Panc1 (cell line): ENCODE data around the gene PTPRK. TPM values are rescaled to one million over a fixed set of nuclear protein-coding genes. Genes with fewer than 3 reads are reported as not detected.

Source experiments
- ATAC-seq: fragments of 200-7000 bp; cut with Tn5 transposase; 2 replicates; pipeline ENCODE4 v1.9.1; 2020; ENCODE audit warnings: mild to moderate bottlenecking, moderate library complexity
- BruUV-seq: library from RNA; stranded (reverse); fragments of 400-500 nt; replicated peaks from 2 replicates; lab custom pipeline; 2021; lab: Mats Ljungman, UMichigan
- CTCF ChIA-PET: fragments of 300-600 bp; sonication (Branson Sonifier 250); formaldehyde crosslinking; loops from one replicate; lab custom pipeline; 2022; ENCODE audit warnings: antibody characterized with exemption; lab: Charles Lee
- POLR2A ChIA-PET: fragments of 300-600 bp; sonication (Branson Sonifier 250); formaldehyde crosslinking; loops from one replicate; lab custom pipeline; 2022; ENCODE audit warnings: antibody characterized with exemption; lab: Charles Lee
- DNase-seq: peaks from one replicate; pipeline ENCODE4 v3.0.0-alpha.2; 2010; ENCODE audit warnings: low read depth, low spot score
- H3K27ac ChIP-seq: 2 replicates; pipeline ENCODE4 v1.5.1; 2011; ENCODE audit warnings: mild to moderate bottlenecking, low read length, inconsistent platforms
- H3K27me3 ChIP-seq: fragments of 200-500 bp; sonication (Bioruptor generic); 2 replicates; pipeline ENCODE4 v1.6.0; 2014; ENCODE audit warnings: low read length, inconsistent platforms; ENCODE audit not compliant: control insufficient read depth, insufficient read depth
- H3K36me3 ChIP-seq: fragments of 200-500 bp; sonication (Bioruptor generic); 2 replicates; pipeline ENCODE4 v1.5.1; 2014; ENCODE audit warnings: inconsistent platforms, mild to moderate bottlenecking, low read length, moderate library complexity; ENCODE audit not compliant: control insufficient read depth, insufficient read depth
- H3K4me1 ChIP-seq: 2 replicates; pipeline ENCODE4 v1.5.1; 2011; ENCODE audit warnings: inconsistent platforms, mild to moderate bottlenecking, low read length, moderate library complexity; ENCODE audit not compliant: control insufficient read depth, insufficient read depth
- H3K4me3 ChIP-seq, 2 experiments: 2 replicates each; pipeline ENCODE4 v1.5.1; 2011 to 2012; ENCODE audit warnings: low read depth in 2 of 2, low read length in 2 of 2, mild to moderate bottlenecking in 2 of 2, inconsistent platforms in 1 of 2, moderate library complexity in 1 of 2
- H3K9me3 ChIP-seq: fragments of 200-500 bp; sonication (Bioruptor generic); 2 replicates; pipeline ENCODE4 v1.5.1; 2014; ENCODE audit warnings: low read depth, mild to moderate bottlenecking, inconsistent platforms, low read length, moderate library complexity; ENCODE audit not compliant: control insufficient read depth, insufficient read depth
- CTCF ChIP-seq: fragments of 450-650 bp; IDR thresholded peaks from 2 replicates; pipeline ENCODE4 v1.5.1; 2017; ENCODE audit warnings: mild to moderate bottlenecking
- POLR2AphosphoS5 ChIP-seq: IDR thresholded peaks from 2 replicates; pipeline ENCODE4 v1.6.1; 2012; ENCODE audit warnings: mild to moderate bottlenecking, low read depth, low read length, moderate library complexity
- REST ChIP-seq, 2 experiments: IDR thresholded peaks; 2 replicates each; pipeline ENCODE4 v1.6.1; 2011 to 2012; ENCODE audit warnings: low read depth in 2 of 2, control low read depth in 1 of 2, low read length in 1 of 2, mild to moderate bottlenecking in 1 of 2, moderate library complexity in 1 of 2; ENCODE audit not compliant: insufficient read depth in 1 of 2
- SIN3A ChIP-seq: IDR thresholded peaks from 2 replicates; pipeline ENCODE4 v1.6.1; 2012; ENCODE audit warnings: low read depth, mild to moderate bottlenecking, low read length, moderate library complexity, borderline replicate concordance; ENCODE audit not compliant: insufficient read depth
- TCF7L2 ChIP-seq: IDR thresholded peaks from 2 replicates; pipeline ENCODE4 v1.6.1; 2011; ENCODE audit warnings: mild to moderate bottlenecking, low read depth, low read length, inconsistent platforms
- in situ Hi-C: cut with HindIII; loops from 2 replicates; pipeline ENCODE4 v1.10.0; 2016; ENCODE audit warnings: low sequenced_read_pairs, low pct_unique_long_range_greater_than_20kb
- intact Hi-C: fragments of 100-400 bp; cut with micrococcal nuclease; formaldehyde crosslinking; loops from one replicate; pipeline ENCODE4 v1.10.0; 2022; ENCODE audit not compliant: unreplicated experiment
- total RNA-seq: library from RNA; stranded (reverse); gene quantifications from one replicate; pipeline ENCODE4 v1.2.1, GENCODE V29; 2021; ENCODE audit not compliant: unreplicated experiment

The PTPRK gene
- total RNA-seq, 1 experiment from 2014 or later, result 61.8 TPM

- intact Hi-C loops (no loop called here), in situ Hi-C loops (no loop called here)
- TF ChIP-seq CTCF, result no peak
- no peak for TF ChIP-seq SIN3A
- TF ChIP-seq TCF7L2, result no peak
- TF ChIP-seq POLR2AphosphoS5, result no peak
- no peak for TF ChIP-seq REST (IDR thresholded peaks at IDR 0.05; ENCODE audit: insufficient read depth in 1 of 2, low read depth in 2 of 2, low read length in 1 of 2)
- DNase-seq (no peak), ATAC-seq (no peak)
- no peaks in the 10 kb centered on the region for H3K9me3 ChIP-seq
- no peak overlapping the region for H3K27ac ChIP-seq
- ChIA-PET CTCF (no interaction called here), POLR2A (interaction anchor here (0.6 kb wide), 1 partner anchor 887 kb away, joined by 3 read pairs; no protein-coding TSS in a partner anchor)
- no peaks in the 10 kb centered on the region for H3K4me1 ChIP-seq
- no peaks in the 10 kb centered on the region for H3K36me3 ChIP-seq
- no TSS peak for BruUV-seq
- no peak overlapping the region for H3K4me3 ChIP-seq
- no peaks in the 10 kb centered on the region for H3K27me3 ChIP-seq
Measured at GRCh38 chr6:128538763-128539162, 18.4 kb upstream of the PTPRK start.

- no peaks in the 10 kb centered on the region for H3K9me3 ChIP-seq
- H3K4me1 ChIP-seq, result no peaks in the 10 kb centered on the region
- H3K36me3 ChIP-seq, result no peaks in the 10 kb centered on the region
- ChIA-PET CTCF (no interaction called here), POLR2A (no interaction called here)
- TF ChIP-seq POLR2AphosphoS5, result no peak
- no peak for TF ChIP-seq TCF7L2
- no peak for TF ChIP-seq SIN3A
- TF ChIP-seq CTCF, result no peak
- TF ChIP-seq REST (IDR thresholded peaks at IDR 0.05; ENCODE audit: insufficient read depth in 1 of 2, low read depth in 2 of 2, low read length in 1 of 2), result no peak
- H3K4me3 ChIP-seq, result no peak overlapping the region
- DNase-seq (no peak), ATAC-seq (no peak)
- intact Hi-C loops, result no loop called here
- H3K27ac ChIP-seq, result no peak overlapping the region
- in situ Hi-C loops, result no loop called here
- H3K27me3 ChIP-seq, result no peaks in the 10 kb centered on the region
- BruUV-seq, result no TSS peak
Measured at GRCh38 chr6:128532827-128533226, 12.4 kb upstream of the PTPRK start.
